Measurements from ENCODE around the gene NSG1.
"Not testable (repeated sequence)": the region's sequence is repeated elsewhere in the genome, so short reads cannot be mapped to it uniquely, and the experiment has no call there.

Gene NSG1

GRCh38 chr4:4386736-4387392, at the start of gene NSG1:
Gene NSG1, plus strand, starts transcription at chr4:4387102. Its CDS starts 528 bp downstream, at chr4:4387630.
- DNase-seq: no peak

- DNase-seq: no peak
Measured at GRCh38 chr4:4338210-4339001, 48.5 kb upstream of the NSG1 start.

- peak; percentile 74 for DNase-seq
Measured at GRCh38 chr4:4339504-4340085, 47.3 kb upstream of the NSG1 start.

GRCh38 chr4:4341861-4342650, 44.8 kb upstream of the NSG1 start:
- no peak for DNase-seq

GRCh38 chr4:4343038-4343437, 43.9 kb upstream of the NSG1 start:
- DNase-seq: no peak

- no peak for DNase-seq
Measured at GRCh38 chr4:4344915-4345527, 41.9 kb upstream of the NSG1 start.

GRCh38 chr4:4347585-4347984, 39.3 kb upstream of the NSG1 start:
- DNase-seq: no peak

- DNase-seq: not testable (repeated sequence)
Measured at GRCh38 chr4:4348585-4348984, 38.3 kb upstream of the NSG1 start.

GRCh38 chr4:4349867-4350266, 37.0 kb upstream of the NSG1 start:
- peak; percentile 49 for DNase-seq

- DNase-seq: no peak
Measured at GRCh38 chr4:4350909-4351308, 36.0 kb upstream of the NSG1 start.

- no peak for DNase-seq
Measured at GRCh38 chr4:4355302-4355701, 31.6 kb upstream of the NSG1 start.

- no peak for DNase-seq
Measured at GRCh38 chr4:4356106-4357041, 30.5 kb upstream of the NSG1 start.

GRCh38 chr4:4358093-4358854, 28.6 kb upstream of the NSG1 start:
- peak; percentile 10 for DNase-seq

- no peak for DNase-seq
Measured at GRCh38 chr4:4361883-4362282, 25.0 kb upstream of the NSG1 start.

GRCh38 chr4:4362991-4363697, 23.8 kb upstream of the NSG1 start:
- DNase-seq: no peak

- DNase-seq: no peak
Measured at GRCh38 chr4:4364061-4364460, 22.8 kb upstream of the NSG1 start.

- DNase-seq: no peak
Measured at GRCh38 chr4:4364486-4365208, 22.3 kb upstream of the NSG1 start.

GRCh38 chr4:4368809-4369580, 17.9 kb upstream of the NSG1 start:
- no peak for DNase-seq

Data from OCI-M1 (cell line).